ENCODE measurements around the gene DGCR6L.
"Not testable (repeated sequence)": the region's sequence is repeated elsewhere in the genome, so short reads cannot be mapped to it uniquely, and the experiment has no call there.

DGCR6L gene

GRCh38 chr22:20313306-20314077 is 6.4 kb downstream of the DGCR6L start:
- not testable (repeated sequence) for H3K27ac ChIP-seq (ENCODE audit: low read length); ATAC-seq (ENCODE audit: insufficient read depth, low read depth); H3K9me3 ChIP-seq (ENCODE audit: insufficient read depth, low read length, severe bottlenecking); H3K27me3 ChIP-seq (ENCODE audit: insufficient read depth, low read length, poor library complexity); H3K36me3 ChIP-seq (ENCODE audit: insufficient read depth, low read length); DNase-seq; H3K9ac ChIP-seq (ENCODE audit: low read depth, low read length); H3K4me2 ChIP-seq (ENCODE audit: insufficient read depth, low read length); H3K4me3 ChIP-seq (ENCODE audit: low read depth in 1 of 2, low read length in 2 of 2); H2AFZ ChIP-seq (ENCODE audit: low read depth, low read length)
- peaks cover 19% of the 10 kb centered on the region for H3K79me2 ChIP-seq (ENCODE audit: insufficient read depth, low read length)
- H4K20me1 ChIP-seq (ENCODE audit: insufficient read depth, low read length) = peaks cover 18% of the 10 kb centered on the region
- H3K4me1 ChIP-seq (ENCODE audit: insufficient read depth, low read length) = peaks cover 26% of the 10 kb centered on the region

GRCh38 chr22:20312396-20313191 is 7.3 kb downstream of the DGCR6L start:
- Histone ChIP-seq H4K20me1 (ENCODE audit: insufficient read depth, low read length) (peaks cover 18% of the 10 kb centered on the region), H3K36me3 (ENCODE audit: insufficient read depth, low read length) (peaks cover 4% of the 10 kb centered on the region; the same call in 1 of the 2 replicates), H3K9me3 (ENCODE audit: insufficient read depth, low read length, severe bottlenecking) (no peaks in the 10 kb centered on the region), H3K9ac (ENCODE audit: low read depth, low read length) (no peak overlapping the region), H3K4me1 (ENCODE audit: insufficient read depth, low read length) (peaks cover 17% of the 10 kb centered on the region), H3K4me2 (ENCODE audit: insufficient read depth, low read length) (no peak overlapping the region), H3K27ac (ENCODE audit: low read length) (no peak overlapping the region), H3K4me3 (ENCODE audit: low read depth in 1 of 2, low read length in 2 of 2) (no peak overlapping the region), H2AFZ (ENCODE audit: low read depth, low read length) (no peak overlapping the region), H3K27me3 (ENCODE audit: insufficient read depth, low read length, poor library complexity) (no peaks in the 10 kb centered on the region), H3K79me2 (ENCODE audit: insufficient read depth, low read length) (peaks cover 14% of the 10 kb centered on the region)
- ATAC-seq (ENCODE audit: insufficient read depth, low read depth) (no peak), DNase-seq (peak; percentile 4)
- TF ChIP-seq CTCF (IDR thresholded peaks at IDR 0.05; ENCODE audit: borderline replicate concordance, extremely low read depth, low read length, poor library complexity, severe bottlenecking) (no peak), EZH2 (IDR thresholded peaks at IDR 0.05; ENCODE audit: borderline replicate concordance, low read depth, low read length, severe bottlenecking) (no peak)

- not testable (repeated sequence) for H3K27me3 ChIP-seq (ENCODE audit: insufficient read depth, low read length, poor library complexity); H3K4me2 ChIP-seq (ENCODE audit: insufficient read depth, low read length); H3K4me3 ChIP-seq (ENCODE audit: low read depth in 1 of 2, low read length in 2 of 2); ATAC-seq (ENCODE audit: insufficient read depth, low read depth); H3K79me2 ChIP-seq (ENCODE audit: insufficient read depth, low read length); H3K9ac ChIP-seq (ENCODE audit: low read depth, low read length); DNase-seq; H3K9me3 ChIP-seq (ENCODE audit: insufficient read depth, low read length, severe bottlenecking); H2AFZ ChIP-seq (ENCODE audit: low read depth, low read length); H3K4me1 ChIP-seq (ENCODE audit: insufficient read depth, low read length); H4K20me1 ChIP-seq (ENCODE audit: insufficient read depth, low read length); H3K36me3 ChIP-seq (ENCODE audit: insufficient read depth, low read length); H3K27ac ChIP-seq (ENCODE audit: low read length)
Observed at GRCh38 chr22:20311249-20312062, 8.4 kb downstream of the DGCR6L start.

GRCh38 chr22:20310773-20311172 is 9.1 kb downstream of the DGCR6L start:
- not testable (repeated sequence) for H3K4me3 ChIP-seq (ENCODE audit: low read depth in 1 of 2, low read length in 2 of 2); H3K36me3 ChIP-seq (ENCODE audit: insufficient read depth, low read length); H3K9me3 ChIP-seq (ENCODE audit: insufficient read depth, low read length, severe bottlenecking); H3K27me3 ChIP-seq (ENCODE audit: insufficient read depth, low read length, poor library complexity); DNase-seq; ATAC-seq (ENCODE audit: insufficient read depth, low read depth); H3K9ac ChIP-seq (ENCODE audit: low read depth, low read length); H4K20me1 ChIP-seq (ENCODE audit: insufficient read depth, low read length); H3K27ac ChIP-seq (ENCODE audit: low read length); H3K79me2 ChIP-seq (ENCODE audit: insufficient read depth, low read length); H3K4me2 ChIP-seq (ENCODE audit: insufficient read depth, low read length); H2AFZ ChIP-seq (ENCODE audit: low read depth, low read length); H3K4me1 ChIP-seq (ENCODE audit: insufficient read depth, low read length)

GRCh38 chr22:20310180-20310579 is 9.7 kb downstream of the DGCR6L start:
- not testable (repeated sequence) for H3K27ac ChIP-seq (ENCODE audit: low read length); H4K20me1 ChIP-seq (ENCODE audit: insufficient read depth, low read length); ATAC-seq (ENCODE audit: insufficient read depth, low read depth); H3K79me2 ChIP-seq (ENCODE audit: insufficient read depth, low read length); DNase-seq; H2AFZ ChIP-seq (ENCODE audit: low read depth, low read length); H3K27me3 ChIP-seq (ENCODE audit: insufficient read depth, low read length, poor library complexity); H3K4me3 ChIP-seq (ENCODE audit: low read depth in 1 of 2, low read length in 2 of 2); H3K4me2 ChIP-seq (ENCODE audit: insufficient read depth, low read length); H3K36me3 ChIP-seq (ENCODE audit: insufficient read depth, low read length); H3K9ac ChIP-seq (ENCODE audit: low read depth, low read length); H3K4me1 ChIP-seq (ENCODE audit: insufficient read depth, low read length); H3K9me3 ChIP-seq (ENCODE audit: insufficient read depth, low read length, severe bottlenecking)

- not testable (repeated sequence) for DNase-seq; ATAC-seq (ENCODE audit: insufficient read depth, low read depth); H3K36me3 ChIP-seq (ENCODE audit: insufficient read depth, low read length); H3K79me2 ChIP-seq (ENCODE audit: insufficient read depth, low read length); H3K4me2 ChIP-seq (ENCODE audit: insufficient read depth, low read length); H3K4me1 ChIP-seq (ENCODE audit: insufficient read depth, low read length); H3K4me3 ChIP-seq (ENCODE audit: low read depth in 1 of 2, low read length in 2 of 2); H2AFZ ChIP-seq (ENCODE audit: low read depth, low read length); H3K27me3 ChIP-seq (ENCODE audit: insufficient read depth, low read length, poor library complexity); H3K27ac ChIP-seq (ENCODE audit: low read length); H3K9ac ChIP-seq (ENCODE audit: low read depth, low read length); H4K20me1 ChIP-seq (ENCODE audit: insufficient read depth, low read length); H3K9me3 ChIP-seq (ENCODE audit: insufficient read depth, low read length, severe bottlenecking)
Observed at GRCh38 chr22:20308806-20309650, 10.8 kb downstream of the DGCR6L start.
